Measurements from ENCODE around the gene HEXIM2.

DNA sequence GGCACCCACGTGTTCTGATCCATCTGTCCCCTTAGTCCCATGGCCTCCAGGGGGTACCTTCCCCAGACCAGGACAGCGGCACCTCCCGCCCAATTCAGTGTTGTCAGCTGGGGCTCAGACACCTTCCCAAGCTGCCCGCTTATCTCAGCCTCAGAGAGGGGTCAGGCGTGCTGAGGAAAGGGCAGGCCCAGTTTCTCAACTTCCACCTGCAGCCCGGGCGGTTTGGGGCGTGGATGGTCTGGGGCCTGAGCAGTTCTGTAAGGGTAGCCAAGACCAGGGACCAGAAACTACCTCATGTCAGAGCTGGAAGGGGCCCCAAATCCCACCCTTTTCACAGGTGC, 34.5 kb upstream of the HEXIM2 start:
- no peak for TF ChIP-seq CTCF (IDR thresholded peaks at IDR 0.05)
- TF ChIP-seq POLR2A (IDR thresholded peaks at IDR 0.05) = no peak

Data from stomach (tissue), 4 donors.